Measurements from ENCODE around the gene C3orf33. TPM values are rescaled to one million over a fixed set of nuclear protein-coding genes. Genes with fewer than 3 reads are reported as not detected.
A peak's percentile ranks its signal among the peaks of the same experiment; 100 is the strongest.

Gene C3orf33
- total and polyA plus RNA-seq, 2 of the 8 experiments (the other 6 are each of a cell fraction or from before 2014, with no cell fraction given): 3.4 to 4.5 TPM

DNA sequence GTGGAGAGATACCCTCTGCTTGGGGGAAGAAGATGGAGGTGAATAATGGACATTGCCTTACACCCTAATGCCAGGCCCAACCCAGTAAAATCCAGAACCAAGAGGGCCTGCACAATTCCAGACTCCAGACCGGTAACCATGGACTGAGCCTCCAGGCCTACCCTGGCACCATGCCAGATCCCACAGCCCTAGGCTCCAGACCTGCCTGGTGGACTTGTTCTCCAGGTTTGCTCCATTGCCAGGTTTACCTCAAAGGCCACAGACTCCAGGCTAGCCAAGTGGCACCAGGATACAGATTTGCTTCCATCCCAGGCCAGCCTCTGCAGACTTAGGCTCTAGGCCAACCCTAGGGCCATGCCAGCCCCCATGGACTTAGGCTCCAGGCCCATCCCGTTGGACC lies 75.2 kb downstream of the C3orf33 start:
- no peak overlapping the region for H4K5ac ChIP-seq (ENCODE audit: insufficient read length, low read depth, low read length)
- no peak overlapping the region for H3K4me3 ChIP-seq (ENCODE audit: extremely low read depth in 1 of 4, insufficient read depth in 2 of 4, low read depth in 3 of 4, low read length in 4 of 4)
- H2BK15ac ChIP-seq (ENCODE audit: low read length): no peak overlapping the region
- no peak overlapping the region for H3K18ac ChIP-seq (ENCODE audit: extremely low read depth, low read length)
- no peak overlapping the region for H3K23ac ChIP-seq (ENCODE audit: insufficient read length)
- H3K4me1 ChIP-seq (replicated peaks in 1 of 4; ENCODE audit: control insufficient read depth in 3 of 4, insufficient read depth in 4 of 4, low read length in 3 of 4): no peaks in the 10 kb centered on the region; a peak in 1 of 7 replicates
- no peak overlapping the region for H3K14ac ChIP-seq (ENCODE audit: insufficient read length)
- ChIA-PET POLR2A (ENCODE audit: partially characterized antibody) (no interaction called here), CTCF (ENCODE audit: partially characterized antibody) (no interaction called here)
- FAIRE-seq (no peak), DNase-seq (ENCODE audit: low read depth in 1 of 2, low spot score in 2 of 2) (no peak)
- H2AFZ ChIP-seq (ENCODE audit: low read length): no peak overlapping the region
- H3K9ac ChIP-seq (replicated peaks in 1 of 4; ENCODE audit: extremely low read depth in 1 of 4, low read depth in 3 of 4, low read length in 3 of 4): no peak overlapping the region
- H3K27ac ChIP-seq (ENCODE audit: low read depth, low read length): no peak overlapping the region
- no peak overlapping the region for H2BK12ac ChIP-seq (ENCODE audit: low read depth, low read length)
- no peak overlapping the region for H2BK20ac ChIP-seq (ENCODE audit: low read length)
- H4K91ac ChIP-seq (replicated peaks; ENCODE audit: insufficient read length, low read length): no peak overlapping the region
- H3K23me2 ChIP-seq (ENCODE audit: low read depth, low read length): no peaks in the 10 kb centered on the region; the same call in 1 of the 2 replicates
- no peak overlapping the region for H3K4me2 ChIP-seq (ENCODE audit: insufficient read depth in 1 of 2, low read depth in 2 of 2, low read length in 2 of 2)
- no peak overlapping the region for H2BK120ac ChIP-seq (replicated peaks; ENCODE audit: low read depth, low read length)
- H3K56ac ChIP-seq (replicated peaks; ENCODE audit: insufficient read length, low read depth, low read length): no peak overlapping the region
- peaks cover 0 to 50% of the 10 kb centered on the region in 2 experiments; a peak in 2 of 4 replicates for H3K79me2 ChIP-seq (ENCODE audit: control insufficient read depth in 1 of 2, insufficient read depth in 2 of 2, low read length in 2 of 2)
- H3K36me3 ChIP-seq (ENCODE audit: control insufficient read depth in 2 of 4, insufficient read depth in 4 of 4, low read length in 3 of 4): no peaks in the 10 kb centered on the region
- H2BK5ac ChIP-seq (ENCODE audit: low read depth, low read length): 0 out of 2 replicates have a peak overlapping the region, but pooled peaks have one; percentile 28
- H3K4ac ChIP-seq (replicated peaks; ENCODE audit: insufficient read length, low read depth, low read length): no peak overlapping the region
- peaks cover 7% of the 10 kb centered on the region; the same call in 1 of the 2 replicates for H3K79me1 ChIP-seq (ENCODE audit: low read depth, low read length)
- no peaks in the 10 kb centered on the region for H3K27me3 ChIP-seq (replicated peaks in 1 of 4; ENCODE audit: control insufficient read depth in 3 of 4, extremely low read depth in 1 of 4, insufficient read depth in 3 of 4, low read length in 3 of 4)
- H3K9me3 ChIP-seq (ENCODE audit: insufficient read depth in 2 of 2, low read depth in 1 of 2, low read length in 1 of 2): no peaks in the 10 kb centered on the region
- WGBS, 2 experiments (ENCODE audit: extremely low coverage in 1 of 2, insufficient coverage in 1 of 2, insufficient read length in 1 of 2, insufficient replicate concordance in 2 of 2, low coverage in 1 of 2, low lambda C conversion rate in 2 of 2, missing lambda C conversion rate in 1 of 2): 91% methylated on average over 2 of the region's 2 CpGs; no CpG with 5 or more reads in 1 of the 2 experiments
- H4K8ac ChIP-seq (ENCODE audit: extremely low read depth, insufficient read depth, low read length): no peak overlapping the region
- H2AK5ac ChIP-seq (ENCODE audit: low read depth, low read length): no peak overlapping the region
- H4K20me1 ChIP-seq (replicated peaks in 1 of 2; ENCODE audit: control insufficient read depth in 1 of 2, insufficient read depth in 2 of 2, low read length in 2 of 2): no peaks in the 10 kb centered on the region
- TF ChIP-seq SUZ12 (IDR thresholded peaks at IDR 0.05; ENCODE audit: low read length) (no peak), CHD2 (IDR thresholded peaks at IDR 0.05; ENCODE audit: low read length) (no peak), CHD1 (IDR thresholded peaks at IDR 0.05; ENCODE audit: low read depth, low read length) (no peak), HDAC2 (IDR thresholded peaks at IDR 0.05; ENCODE audit: borderline replicate concordance in 1 of 2, low read depth in 2 of 2, low read length in 2 of 2) (no peak), TAF7 (optimal IDR thresholded peaks at IDR 0.05; ENCODE audit: borderline replicate concordance, low read depth, low read length) (no peak), SRF (IDR thresholded peaks at IDR 0.05; ENCODE audit: low read depth, low read length) (no peak), BACH1 (IDR thresholded peaks at IDR 0.05; ENCODE audit: low read length) (no peak), GABPA (IDR thresholded peaks at IDR 0.05; ENCODE audit: borderline replicate concordance, insufficient read depth, low read length) (no peak)
- TF ChIP-seq, protein P1, sequence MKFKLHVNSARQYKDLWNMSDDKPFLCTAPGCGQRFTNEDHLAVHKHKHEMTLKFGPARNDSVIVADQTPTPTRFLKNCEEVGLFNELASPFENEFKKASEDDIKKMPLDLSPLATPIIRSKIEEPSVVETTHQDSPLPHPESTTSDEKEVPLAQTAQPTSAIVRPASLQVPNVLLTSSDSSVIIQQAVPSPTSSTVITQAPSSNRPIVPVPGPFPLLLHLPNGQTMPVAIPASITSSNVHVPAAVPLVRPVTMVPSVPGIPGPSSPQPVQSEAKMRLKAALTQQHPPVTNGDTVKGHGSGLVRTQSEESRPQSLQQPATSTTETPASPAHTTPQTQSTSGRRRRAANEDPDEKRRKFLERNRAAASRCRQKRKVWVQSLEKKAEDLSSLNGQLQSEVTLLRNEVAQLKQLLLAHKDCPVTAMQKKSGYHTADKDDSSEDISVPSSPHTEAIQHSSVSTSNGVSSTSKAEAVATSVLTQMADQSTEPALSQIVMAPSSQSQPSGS (IDR thresholded peaks at IDR 0.05; ENCODE audit: low read length): no peak

Data from H1 (cell line).